Muscle layer of duodenum (tissue), 2 donors: ENCODE results near the gene CAMK2A.

ENCODE experiments used
- H3K27ac ChIP-seq: one replicate; pipeline ENCODE4 v1.7.0; 2013; ENCODE audit warnings: mild to moderate bottlenecking, low read length
- H3K27me3 ChIP-seq: one replicate; pipeline ENCODE4 v1.7.0; 2013; ENCODE audit warnings: low read depth, mild to moderate bottlenecking, control low read depth, low read length
- H3K36me3 ChIP-seq, 2 donors: one replicate each; pipeline ENCODE4 v1.7.0; 2013; ENCODE audit warnings: low read length in 2 of 2, control low read depth in 1 of 2, mild to moderate bottlenecking in 1 of 2; ENCODE audit not compliant: insufficient read depth in 2 of 2, control insufficient read depth in 1 of 2
- H3K4me1 ChIP-seq, 2 donors: one replicate each; pipeline ENCODE4 v1.7.0; 2013; ENCODE audit warnings: low read length in 2 of 2, mild to moderate bottlenecking in 2 of 2, control low read depth in 1 of 2, moderate library complexity in 1 of 2; ENCODE audit not compliant: insufficient read depth in 2 of 2, control insufficient read depth in 1 of 2
- H3K4me3 ChIP-seq, 2 donors: one replicate each; pipeline ENCODE4 v1.7.0; 2013; ENCODE audit warnings: low read length in 2 of 2, low read depth in 1 of 2, mild to moderate bottlenecking in 1 of 2
- H3K9me3 ChIP-seq, 2 donors: one replicate each; pipeline ENCODE4 v1.7.0; 2013; ENCODE audit warnings: low read length in 2 of 2, control low read depth in 1 of 2, mild to moderate bottlenecking in 1 of 2; ENCODE audit not compliant: control insufficient read depth in 1 of 2
- donor health status: healthy.

CAMK2A gene

GRCh38 chr5:150210644-150211043, 78.9 kb downstream of the CAMK2A start:
- peaks cover 0 to 4% of the 10 kb centered on the region in 2 donors for H3K4me1 ChIP-seq
- peak overlapping the region; percentile 34 for H3K27ac ChIP-seq
- no peaks in the 10 kb centered on the region for H3K27me3 ChIP-seq
- H3K36me3 ChIP-seq = no peaks in the 10 kb centered on the region
- no peaks in the 10 kb centered on the region for H3K9me3 ChIP-seq
- no peak overlapping the region for H3K4me3 ChIP-seq

GRCh38 chr5:150209099-150209635, 80.4 kb downstream of the CAMK2A start:
- peaks cover 0 to under 1% of the 10 kb centered on the region in 2 donors for H3K4me1 ChIP-seq
- H3K36me3 ChIP-seq = no peaks in the 10 kb centered on the region
- H3K4me3 ChIP-seq = no peak overlapping the region
- no peaks in the 10 kb centered on the region for H3K9me3 ChIP-seq
- H3K27ac ChIP-seq = no peak overlapping the region
- H3K27me3 ChIP-seq = no peaks in the 10 kb centered on the region

GRCh38 chr5:150208187-150209098, 81.1 kb downstream of the CAMK2A start:
- Histone ChIP-seq H3K27me3 (no peaks in the 10 kb centered on the region), H3K27ac (no peak overlapping the region), H3K4me1 (no peaks in the 10 kb centered on the region), H3K9me3 (no peaks in the 10 kb centered on the region), H3K36me3 (no peaks in the 10 kb centered on the region), H3K4me3 (no peak overlapping the region)

- Histone ChIP-seq H3K4me1 (no peaks in the 10 kb centered on the region), H3K27ac (no peak overlapping the region), H3K9me3 (no peaks in the 10 kb centered on the region)
Observed at GRCh38 chr5:150206779-150207115, 82.8 kb downstream of the CAMK2A start.

GRCh38 chr5:150206098-150206778, 83.3 kb downstream of the CAMK2A start:
- H3K27ac ChIP-seq = no peak overlapping the region
- no peaks in the 10 kb centered on the region for H3K27me3 ChIP-seq
- H3K9me3 ChIP-seq = no peaks in the 10 kb centered on the region
- no peak overlapping the region for H3K4me3 ChIP-seq
- H3K36me3 ChIP-seq = no peaks in the 10 kb centered on the region
- no peaks in the 10 kb centered on the region for H3K4me1 ChIP-seq

More at GRCh38 chr5:150206779-150207115, 82.8 kb downstream of the CAMK2A start:
- Histone ChIP-seq H3K27me3 (no peaks in the 10 kb centered on the region), H3K4me3 (no peak overlapping the region), H3K36me3 (no peaks in the 10 kb centered on the region)

GRCh38 chr5:150204590-150204960, 85.0 kb downstream of the CAMK2A start:
- H3K27ac ChIP-seq = no peak overlapping the region
- no peaks in the 10 kb centered on the region for H3K9me3 ChIP-seq
- H3K27me3 ChIP-seq = no peaks in the 10 kb centered on the region
- H3K4me1 ChIP-seq = no peaks in the 10 kb centered on the region
- no peaks in the 10 kb centered on the region for H3K36me3 ChIP-seq
- no peak overlapping the region for H3K4me3 ChIP-seq

GRCh38 chr5:150203832-150204589, 85.6 kb downstream of the CAMK2A start:
- Histone ChIP-seq H3K9me3 (no peaks in the 10 kb centered on the region), H3K4me1 (no peaks in the 10 kb centered on the region), H3K4me3 (no peak overlapping the region), H3K27me3 (no peaks in the 10 kb centered on the region), H3K27ac (no peak overlapping the region), H3K36me3 (no peaks in the 10 kb centered on the region)

- no peak overlapping the region for H3K27ac ChIP-seq
- no peaks in the 10 kb centered on the region for H3K4me1 ChIP-seq
- H3K36me3 ChIP-seq = no peaks in the 10 kb centered on the region
- no peak overlapping the region for H3K4me3 ChIP-seq
- H3K9me3 ChIP-seq = no peaks in the 10 kb centered on the region
- H3K27me3 ChIP-seq = no peaks in the 10 kb centered on the region
Observed at GRCh38 chr5:150202501-150202900, 87.1 kb downstream of the CAMK2A start.

- Histone ChIP-seq H3K9me3 (no peaks in the 10 kb centered on the region), H3K4me3 (no peak overlapping the region), H3K4me1 (no peaks in the 10 kb centered on the region), H3K27me3 (no peaks in the 10 kb centered on the region), H3K36me3 (no peaks in the 10 kb centered on the region), H3K27ac (no peak overlapping the region)
Observed at GRCh38 chr5:150197476-150197875, 92.1 kb downstream of the CAMK2A start.

- Histone ChIP-seq H3K4me1 (no peaks in the 10 kb centered on the region), H3K27ac (no peak overlapping the region), H3K27me3 (no peaks in the 10 kb centered on the region), H3K4me3 (no peak overlapping the region), H3K36me3 (no peaks in the 10 kb centered on the region), H3K9me3 (no peaks in the 10 kb centered on the region)
Observed at GRCh38 chr5:150196986-150197385, 92.6 kb downstream of the CAMK2A start.

- Histone ChIP-seq H3K9me3 (no peaks in the 10 kb centered on the region), H3K36me3 (no peaks in the 10 kb centered on the region), H3K4me3 (no peak overlapping the region), H3K27ac (no peak overlapping the region), H3K27me3 (no peaks in the 10 kb centered on the region), H3K4me1 (no peaks in the 10 kb centered on the region)
Observed at GRCh38 chr5:150196514-150196913, 93.1 kb downstream of the CAMK2A start.
